ENCODE data around the gene GSPT1.

GRCh38 chr16:11949527-11949926 is 33.8 kb upstream of the GSPT1 start:
- TF ChIP-seq CTCF (IDR thresholded peaks at IDR 0.05; ENCODE audit: borderline replicate concordance, extremely low read depth, low read length, poor library complexity, severe bottlenecking), result peak; percentile 65
- no peak for TF ChIP-seq EZH2 (IDR thresholded peaks at IDR 0.05; ENCODE audit: borderline replicate concordance, low read depth, low read length, severe bottlenecking)

Measured in DND-41 (cell line).